Activated CD8-positive, alpha-beta memory T cell treated with anti-CD3 and anti-CD28 coated beads for 48 hours (primary cell): ENCODE measurements around the gene SIN3B.
"Not testable (repeated sequence)": the region's sequence is repeated elsewhere in the genome, so short reads cannot be mapped to it uniquely, and the experiment has no call there.

Experiments
- DNase-seq, 3 experiments: peaks; one replicate each; pipeline ENCODE4 v3.0.0-alpha.2; 2020; ENCODE audit warnings: low read depth in 2 of 3, low spot score in 2 of 3

SIN3B gene, protein sequence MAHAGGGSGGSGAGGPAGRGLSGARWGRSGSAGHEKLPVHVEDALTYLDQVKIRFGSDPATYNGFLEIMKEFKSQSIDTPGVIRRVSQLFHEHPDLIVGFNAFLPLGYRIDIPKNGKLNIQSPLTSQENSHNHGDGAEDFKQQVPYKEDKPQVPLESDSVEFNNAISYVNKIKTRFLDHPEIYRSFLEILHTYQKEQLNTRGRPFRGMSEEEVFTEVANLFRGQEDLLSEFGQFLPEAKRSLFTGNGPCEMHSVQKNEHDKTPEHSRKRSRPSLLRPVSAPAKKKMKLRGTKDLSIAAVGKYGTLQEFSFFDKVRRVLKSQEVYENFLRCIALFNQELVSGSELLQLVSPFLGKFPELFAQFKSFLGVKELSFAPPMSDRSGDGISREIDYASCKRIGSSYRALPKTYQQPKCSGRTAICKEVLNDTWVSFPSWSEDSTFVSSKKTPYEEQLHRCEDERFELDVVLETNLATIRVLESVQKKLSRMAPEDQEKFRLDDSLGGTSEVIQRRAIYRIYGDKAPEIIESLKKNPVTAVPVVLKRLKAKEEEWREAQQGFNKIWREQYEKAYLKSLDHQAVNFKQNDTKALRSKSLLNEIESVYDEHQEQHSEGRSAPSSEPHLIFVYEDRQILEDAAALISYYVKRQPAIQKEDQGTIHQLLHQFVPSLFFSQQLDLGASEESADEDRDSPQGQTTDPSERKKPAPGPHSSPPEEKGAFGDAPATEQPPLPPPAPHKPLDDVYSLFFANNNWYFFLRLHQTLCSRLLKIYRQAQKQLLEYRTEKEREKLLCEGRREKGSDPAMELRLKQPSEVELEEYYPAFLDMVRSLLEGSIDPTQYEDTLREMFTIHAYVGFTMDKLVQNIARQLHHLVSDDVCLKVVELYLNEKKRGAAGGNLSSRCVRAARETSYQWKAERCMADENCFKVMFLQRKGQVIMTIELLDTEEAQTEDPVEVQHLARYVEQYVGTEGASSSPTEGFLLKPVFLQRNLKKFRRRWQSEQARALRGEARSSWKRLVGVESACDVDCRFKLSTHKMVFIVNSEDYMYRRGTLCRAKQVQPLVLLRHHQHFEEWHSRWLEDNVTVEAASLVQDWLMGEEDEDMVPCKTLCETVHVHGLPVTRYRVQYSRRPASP

GRCh38 chr19:16829010-16829821, at the start of gene SIN3B:
SIN3B (plus strand) TSS chr19:16829398; CDS start chr19:16829421, 23 bp downstream.
- peak; percentile 75 to 86 (median 84) for DNase-seq

GRCh38 chr19:16779539-16780163, 49.5 kb upstream of the SIN3B start:
- no peak for DNase-seq

GRCh38 chr19:16782719-16783118, 46.5 kb upstream of the SIN3B start:
- no peak for DNase-seq

DNA sequence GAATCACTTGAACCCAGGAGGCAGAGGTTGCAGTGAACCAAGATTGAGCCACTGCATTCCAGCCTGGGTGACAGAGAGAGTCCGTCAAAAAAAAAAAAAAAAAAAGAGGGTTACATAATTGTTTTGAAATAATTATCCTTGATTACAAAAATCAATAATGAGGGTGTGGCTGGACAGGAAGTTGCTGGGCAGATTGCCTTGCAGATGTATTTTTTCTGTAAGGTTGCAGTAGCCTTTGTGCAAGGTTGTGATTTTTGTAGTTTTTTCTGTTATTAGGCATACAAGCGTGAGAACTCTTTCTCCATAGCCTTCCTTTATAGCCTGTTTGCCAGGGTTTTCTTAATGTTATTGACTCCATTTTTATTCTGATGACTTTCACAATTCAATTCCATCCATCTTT, 40.7 kb upstream of the SIN3B start:
- no peak for DNase-seq

DNA sequence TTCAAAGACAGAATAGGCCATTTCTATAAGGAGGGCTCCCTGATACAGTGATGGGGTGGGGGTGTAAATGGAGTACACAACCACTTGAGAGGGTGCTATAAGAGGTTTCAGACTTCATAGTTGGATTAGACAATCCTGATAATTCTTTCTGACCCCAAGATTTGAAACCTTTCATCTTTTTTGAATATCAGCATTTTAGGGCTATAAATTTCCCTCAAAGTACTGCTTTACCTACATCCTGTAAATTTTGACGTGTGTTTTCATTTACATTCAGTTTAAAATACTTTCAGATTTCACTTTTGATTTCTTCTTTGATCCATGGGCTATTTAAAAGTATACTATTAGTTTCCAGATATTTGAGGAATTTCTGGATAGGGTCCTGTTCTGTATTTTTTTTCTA, 40.0 kb upstream of the SIN3B start:
- DNase-seq = no peak

GRCh38 chr19:16790051-16790450, 39.1 kb upstream of the SIN3B start:
- no peak for DNase-seq

GRCh38 chr19:16791942-16792341, 37.3 kb upstream of the SIN3B start:
- DNase-seq = no peak

DNA sequence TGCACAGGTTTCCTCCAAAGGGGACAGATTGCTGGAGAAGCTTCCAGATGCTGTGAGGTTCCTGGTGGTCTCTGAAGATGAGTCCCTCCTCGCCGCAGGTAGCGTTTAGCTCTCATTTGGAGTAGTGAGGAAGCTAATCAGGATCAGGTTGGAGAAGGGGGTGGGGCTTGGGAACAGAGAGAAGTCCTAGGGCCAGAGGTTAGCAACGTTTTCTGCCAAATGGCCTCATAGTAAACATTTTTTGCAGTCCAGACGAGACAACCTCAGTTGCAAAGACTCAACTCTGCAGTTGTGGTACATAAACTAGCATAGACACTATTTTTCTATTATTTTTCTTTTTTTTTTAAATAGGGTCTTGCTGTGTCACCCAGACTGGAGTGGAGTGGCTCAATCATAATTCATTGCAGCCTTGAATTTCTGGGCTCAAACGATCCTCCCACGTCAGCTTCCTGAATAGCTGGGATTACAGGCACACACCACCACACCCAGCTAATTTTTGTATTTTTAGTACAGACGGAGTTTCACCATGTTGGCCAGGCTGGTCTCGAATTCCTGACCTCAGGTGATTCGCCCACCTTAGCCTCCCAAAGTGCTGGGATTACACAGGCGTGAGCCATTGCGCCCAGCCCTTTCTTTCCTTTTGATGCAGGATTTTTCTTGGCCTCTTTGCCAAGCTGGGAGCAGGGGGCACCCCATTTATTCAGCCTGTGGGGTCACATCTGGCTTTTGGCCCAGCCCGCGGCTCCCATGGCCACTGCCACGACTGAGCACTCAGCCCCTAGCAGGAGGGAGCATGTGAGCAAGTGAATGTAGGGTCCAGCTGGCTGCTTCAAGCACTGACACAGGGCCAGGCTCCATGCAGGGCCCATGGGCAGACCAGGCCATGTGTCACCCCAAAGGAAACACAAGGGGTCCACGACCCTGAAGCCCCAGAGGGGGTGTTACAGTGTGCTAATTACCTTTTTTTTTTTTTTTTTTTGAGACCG, 34.4 kb upstream of the SIN3B start:
- no peak for DNase-seq

DNA sequence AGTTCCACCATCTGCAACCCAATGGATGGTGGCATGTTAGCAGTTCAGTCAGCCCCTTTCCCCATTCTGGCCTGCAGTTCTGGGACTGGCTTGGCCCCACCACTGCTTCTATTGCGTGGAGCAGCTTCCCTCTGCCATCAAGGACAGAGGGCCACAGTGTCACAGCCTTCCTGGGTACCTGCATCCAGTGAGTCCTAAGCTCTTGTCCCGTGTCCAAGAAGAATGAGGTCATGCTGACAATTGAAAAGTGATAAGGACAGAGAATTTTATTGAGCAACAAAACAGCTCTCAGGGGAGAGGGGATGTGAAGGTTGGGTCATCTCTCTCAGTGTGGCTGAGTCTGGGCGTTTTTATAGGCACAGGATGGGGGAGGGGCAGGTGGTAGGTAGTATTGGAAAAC, 33.5 kb upstream of the SIN3B start:
- DNase-seq = no peak

DNA sequence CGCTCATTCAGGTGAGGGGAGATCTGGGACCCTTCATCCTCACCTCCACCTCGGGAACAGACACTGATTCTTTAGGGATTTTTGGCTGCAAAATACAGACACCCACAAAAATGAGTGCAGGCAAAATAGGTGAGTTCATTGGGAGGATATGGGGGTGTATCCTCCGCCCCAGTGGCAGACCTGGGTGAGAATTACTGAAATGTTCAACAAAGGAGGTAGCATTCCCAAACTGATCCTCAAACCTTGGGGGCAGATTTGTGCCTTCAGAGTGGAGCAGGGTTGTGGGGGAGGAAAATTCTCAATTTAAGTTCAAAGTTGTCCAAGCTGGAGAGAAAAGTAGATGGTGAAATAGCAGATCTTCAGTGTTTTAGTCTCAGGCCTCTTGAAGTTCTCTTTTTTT, 31.3 kb upstream of the SIN3B start:
- no peak for DNase-seq

GRCh38 chr19:16798326-16798725, 30.9 kb upstream of the SIN3B start:
- not testable (repeated sequence) for DNase-seq

DNA sequence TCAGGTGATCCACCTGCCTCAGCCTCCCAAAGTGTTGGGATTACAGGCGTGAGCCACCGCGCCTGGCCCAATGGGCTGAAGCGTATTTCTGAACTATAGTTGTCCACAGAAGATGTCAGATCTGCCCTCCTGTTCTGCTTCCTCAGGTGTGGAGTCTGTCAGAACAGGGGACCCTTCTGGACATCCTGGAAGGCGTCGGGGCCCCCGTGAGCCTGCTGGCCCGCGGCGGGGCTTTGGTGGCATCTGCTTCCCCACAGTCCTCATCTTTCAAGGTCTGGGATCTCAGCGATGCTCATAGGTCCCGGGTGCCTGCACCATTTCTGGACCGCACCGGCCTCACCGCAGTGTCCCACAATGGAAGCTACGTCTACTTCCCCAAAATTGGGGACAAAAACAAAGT, 29.5 kb upstream of the SIN3B start:
- no peak for DNase-seq

DNA sequence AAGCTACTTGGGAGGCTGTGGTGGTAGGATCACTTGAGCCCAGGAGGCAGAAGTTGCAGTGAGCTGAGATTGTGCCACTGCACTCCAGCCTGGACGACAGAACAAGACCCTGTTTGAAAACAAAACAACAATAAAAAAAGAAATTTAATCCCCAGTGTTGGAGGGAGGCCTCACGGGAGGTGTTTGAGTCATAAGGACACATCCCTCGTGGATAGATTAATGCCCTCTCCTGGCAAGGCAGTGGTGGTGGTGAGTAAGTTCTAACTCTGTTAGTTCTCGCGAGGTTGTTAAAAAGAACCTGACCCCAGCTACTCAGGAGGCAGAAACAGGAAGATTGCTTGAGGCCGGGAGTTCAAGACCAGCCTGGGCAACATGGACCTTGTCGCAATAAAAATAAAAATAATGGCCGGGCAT, 27.6 kb upstream of the SIN3B start:
- no peak for DNase-seq

- no peak for DNase-seq
These were observed 25.0 kb upstream of the SIN3B start for GRCh38 chr19:16804176-16804575.

DNA sequence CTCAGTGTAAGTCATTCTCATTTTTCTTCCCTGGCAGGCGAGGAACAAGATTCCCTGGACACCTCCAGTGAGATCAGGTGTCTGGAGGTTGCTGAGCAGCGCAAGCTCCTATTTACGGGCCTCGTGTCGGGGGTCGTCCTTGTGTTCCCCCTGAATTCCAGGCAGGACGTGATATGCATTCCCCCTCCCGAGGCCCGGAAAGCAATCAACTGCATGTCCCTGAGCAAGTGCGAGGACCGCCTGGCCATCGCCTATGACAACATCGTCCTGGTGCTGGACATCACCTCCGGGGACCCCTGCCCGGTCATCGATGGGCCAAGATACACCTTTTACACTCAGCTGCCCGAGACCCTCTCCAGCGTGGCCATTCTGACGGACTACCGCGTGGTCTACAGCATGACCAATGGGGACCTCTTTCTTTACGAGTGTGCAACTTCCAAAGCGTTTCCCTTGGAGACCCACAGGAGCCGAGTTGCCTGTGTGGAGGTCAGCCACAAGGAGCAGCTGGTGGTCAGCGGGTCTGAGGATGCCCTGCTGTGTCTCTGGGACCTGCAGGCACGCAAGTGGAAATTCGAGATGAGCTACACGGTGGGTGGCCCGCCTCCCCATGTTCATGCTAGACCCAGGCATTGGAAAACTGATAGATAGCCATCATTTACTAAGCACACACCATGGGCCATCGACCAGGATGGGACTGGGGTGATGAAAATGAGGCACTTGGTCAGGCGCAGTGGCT, 21.5 kb upstream of the SIN3B start:
- no peak for DNase-seq

- DNase-seq = no peak
These were observed 14.6 kb upstream of the SIN3B start for GRCh38 chr19:16814526-16815100.

GRCh38 chr19:16820056-16820455, 9.1 kb upstream of the SIN3B start:
- DNase-seq = no peak

DNA sequence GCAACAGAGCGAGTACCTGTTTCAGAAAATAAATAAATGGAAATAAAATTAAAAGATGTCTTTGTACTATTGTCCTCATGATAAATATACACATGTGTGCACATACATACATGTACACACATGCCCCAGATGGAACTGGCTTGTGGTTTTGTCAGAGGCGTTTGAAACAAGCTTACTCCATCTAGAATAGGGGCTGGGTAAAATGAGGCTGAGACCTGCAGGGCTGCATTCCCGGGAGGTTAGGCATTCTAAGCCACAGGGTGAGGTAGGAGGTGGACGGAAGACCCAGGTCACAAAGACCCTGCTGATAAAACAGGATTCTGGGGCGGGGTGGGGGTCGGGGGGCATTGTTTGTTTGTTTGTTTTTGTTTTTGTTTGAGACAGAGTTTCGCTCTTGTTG, 8.1 kb upstream of the SIN3B start:
- no peak for DNase-seq
